Uterus (tissue), 2 donors: Measurements from ENCODE around the gene OR4K1.

Experiments
- POLR2A ChIP-seq, 2 donors: fragments of 450-650 bp; IDR thresholded peaks; one replicate each; pipeline ENCODE4 v1.6.1; 2016; ENCODE audit warnings: antibody characterized with exemption in 2 of 2, mild to moderate bottlenecking in 1 of 2, moderate library complexity in 1 of 2
- TF ChIP-seq, protein P1 (sequence below), 4 experiments: fragments of 200-600 bp in 2 of 4; fragments of 450-650 bp in 2 of 4; sonication (generic) in 2 of 4; IDR thresholded peaks; one replicate each; pipeline ENCODE4 v1.5.1; 2016 to 2019; ENCODE audit warnings: antibody characterized with exemption in 4 of 4, mild to moderate bottlenecking in 2 of 4, moderate library complexity in 1 of 4

DNA sequence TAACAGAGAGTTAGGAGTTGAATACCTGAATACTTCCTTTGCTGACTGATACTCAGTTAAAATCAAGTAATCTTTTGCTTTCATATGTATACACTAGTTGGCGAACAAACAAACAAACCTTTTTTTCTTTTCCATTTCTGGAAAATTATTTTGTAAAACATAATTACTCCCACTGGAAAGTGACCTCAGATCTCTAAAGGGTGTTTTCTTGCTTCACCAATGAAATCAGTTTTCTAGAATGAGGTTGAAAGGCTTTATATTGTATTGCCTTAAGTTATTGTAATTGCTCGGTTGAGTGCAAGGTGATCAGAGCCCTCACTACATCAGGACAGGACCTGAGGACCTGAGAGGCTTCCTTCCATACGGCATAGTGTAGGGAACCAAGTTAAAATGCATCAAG, at the start of gene OR4K1:
- no peak for TF ChIP-seq POLR2A (IDR thresholded peaks at IDR 0.05)
- TF ChIP-seq, protein P1, sequence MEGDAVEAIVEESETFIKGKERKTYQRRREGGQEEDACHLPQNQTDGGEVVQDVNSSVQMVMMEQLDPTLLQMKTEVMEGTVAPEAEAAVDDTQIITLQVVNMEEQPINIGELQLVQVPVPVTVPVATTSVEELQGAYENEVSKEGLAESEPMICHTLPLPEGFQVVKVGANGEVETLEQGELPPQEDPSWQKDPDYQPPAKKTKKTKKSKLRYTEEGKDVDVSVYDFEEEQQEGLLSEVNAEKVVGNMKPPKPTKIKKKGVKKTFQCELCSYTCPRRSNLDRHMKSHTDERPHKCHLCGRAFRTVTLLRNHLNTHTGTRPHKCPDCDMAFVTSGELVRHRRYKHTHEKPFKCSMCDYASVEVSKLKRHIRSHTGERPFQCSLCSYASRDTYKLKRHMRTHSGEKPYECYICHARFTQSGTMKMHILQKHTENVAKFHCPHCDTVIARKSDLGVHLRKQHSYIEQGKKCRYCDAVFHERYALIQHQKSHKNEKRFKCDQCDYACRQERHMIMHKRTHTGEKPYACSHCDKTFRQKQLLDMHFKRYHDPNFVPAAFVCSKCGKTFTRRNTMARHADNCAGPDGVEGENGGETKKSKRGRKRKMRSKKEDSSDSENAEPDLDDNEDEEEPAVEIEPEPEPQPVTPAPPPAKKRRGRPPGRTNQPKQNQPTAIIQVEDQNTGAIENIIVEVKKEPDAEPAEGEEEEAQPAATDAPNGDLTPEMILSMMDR (IDR thresholded peaks at IDR 0.05) = no peak
